ENCODE results near the gene PON2.

DNA sequence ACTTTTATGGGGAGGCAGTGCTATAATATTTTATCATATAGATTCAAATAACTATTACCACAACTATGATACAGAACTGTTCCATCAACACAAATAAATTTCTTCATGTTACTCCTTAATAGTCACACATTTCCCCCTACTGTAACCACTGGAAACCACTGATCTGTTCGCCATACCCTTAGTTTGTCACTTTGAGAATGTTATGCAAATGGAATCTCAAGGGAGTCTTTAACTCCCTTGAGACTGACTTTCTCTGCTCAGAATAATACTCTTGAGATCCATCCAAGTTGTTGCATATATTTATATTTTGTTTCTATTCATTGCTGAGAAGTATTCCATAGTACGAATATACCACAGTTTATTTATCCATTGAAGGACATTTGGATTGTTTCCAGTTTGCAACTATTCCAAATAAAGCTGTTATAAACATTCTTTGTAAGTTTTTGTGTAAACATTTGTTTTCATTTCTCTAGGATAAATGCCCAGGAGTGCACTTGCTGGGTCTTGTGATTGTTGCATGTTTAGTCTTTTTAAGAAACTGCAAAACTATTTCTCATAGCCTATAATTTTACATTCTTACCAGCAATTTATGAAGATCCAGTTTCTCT lies 19.7 kb upstream of the PON2 start:
- TF ChIP-seq EZH2 (IDR thresholded peaks at IDR 0.05) (no peak), EZH2phosphoT487 (IDR thresholded peaks at IDR 0.05; ENCODE audit: borderline replicate concordance) (no peak), FOSL1 (IDR thresholded peaks at IDR 0.05; ENCODE audit: low read depth) (no peak), JUND (IDR thresholded peaks at IDR 0.05) (no peak), SRF (IDR thresholded peaks at IDR 0.05; ENCODE audit: low read depth) (no peak), POLR2AphosphoS5 (IDR thresholded peaks at IDR 0.05; ENCODE audit: low read depth, low read length) (no peak), POLR2A (IDR thresholded peaks at IDR 0.05; ENCODE audit: borderline replicate concordance, extremely low read depth, insufficient read depth, insufficient read length) (no peak)
- TF ChIP-seq, protein P1, sequence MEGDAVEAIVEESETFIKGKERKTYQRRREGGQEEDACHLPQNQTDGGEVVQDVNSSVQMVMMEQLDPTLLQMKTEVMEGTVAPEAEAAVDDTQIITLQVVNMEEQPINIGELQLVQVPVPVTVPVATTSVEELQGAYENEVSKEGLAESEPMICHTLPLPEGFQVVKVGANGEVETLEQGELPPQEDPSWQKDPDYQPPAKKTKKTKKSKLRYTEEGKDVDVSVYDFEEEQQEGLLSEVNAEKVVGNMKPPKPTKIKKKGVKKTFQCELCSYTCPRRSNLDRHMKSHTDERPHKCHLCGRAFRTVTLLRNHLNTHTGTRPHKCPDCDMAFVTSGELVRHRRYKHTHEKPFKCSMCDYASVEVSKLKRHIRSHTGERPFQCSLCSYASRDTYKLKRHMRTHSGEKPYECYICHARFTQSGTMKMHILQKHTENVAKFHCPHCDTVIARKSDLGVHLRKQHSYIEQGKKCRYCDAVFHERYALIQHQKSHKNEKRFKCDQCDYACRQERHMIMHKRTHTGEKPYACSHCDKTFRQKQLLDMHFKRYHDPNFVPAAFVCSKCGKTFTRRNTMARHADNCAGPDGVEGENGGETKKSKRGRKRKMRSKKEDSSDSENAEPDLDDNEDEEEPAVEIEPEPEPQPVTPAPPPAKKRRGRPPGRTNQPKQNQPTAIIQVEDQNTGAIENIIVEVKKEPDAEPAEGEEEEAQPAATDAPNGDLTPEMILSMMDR (IDR thresholded peaks at IDR 0.05 in 2 of 3, conservative IDR thresholded peaks at IDR 0.05 in 1 of 3; ENCODE audit: borderline replicate concordance in 1 of 3, insufficient read depth in 1 of 3, low read depth in 2 of 3, low read length in 2 of 3): no peak
- TF ChIP-seq, protein P2, sequence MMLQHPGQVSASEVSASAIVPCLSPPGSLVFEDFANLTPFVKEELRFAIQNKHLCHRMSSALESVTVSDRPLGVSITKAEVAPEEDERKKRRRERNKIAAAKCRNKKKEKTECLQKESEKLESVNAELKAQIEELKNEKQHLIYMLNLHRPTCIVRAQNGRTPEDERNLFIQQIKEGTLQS (IDR thresholded peaks at IDR 0.05): no peak
- TF ChIP-seq, protein P3, sequence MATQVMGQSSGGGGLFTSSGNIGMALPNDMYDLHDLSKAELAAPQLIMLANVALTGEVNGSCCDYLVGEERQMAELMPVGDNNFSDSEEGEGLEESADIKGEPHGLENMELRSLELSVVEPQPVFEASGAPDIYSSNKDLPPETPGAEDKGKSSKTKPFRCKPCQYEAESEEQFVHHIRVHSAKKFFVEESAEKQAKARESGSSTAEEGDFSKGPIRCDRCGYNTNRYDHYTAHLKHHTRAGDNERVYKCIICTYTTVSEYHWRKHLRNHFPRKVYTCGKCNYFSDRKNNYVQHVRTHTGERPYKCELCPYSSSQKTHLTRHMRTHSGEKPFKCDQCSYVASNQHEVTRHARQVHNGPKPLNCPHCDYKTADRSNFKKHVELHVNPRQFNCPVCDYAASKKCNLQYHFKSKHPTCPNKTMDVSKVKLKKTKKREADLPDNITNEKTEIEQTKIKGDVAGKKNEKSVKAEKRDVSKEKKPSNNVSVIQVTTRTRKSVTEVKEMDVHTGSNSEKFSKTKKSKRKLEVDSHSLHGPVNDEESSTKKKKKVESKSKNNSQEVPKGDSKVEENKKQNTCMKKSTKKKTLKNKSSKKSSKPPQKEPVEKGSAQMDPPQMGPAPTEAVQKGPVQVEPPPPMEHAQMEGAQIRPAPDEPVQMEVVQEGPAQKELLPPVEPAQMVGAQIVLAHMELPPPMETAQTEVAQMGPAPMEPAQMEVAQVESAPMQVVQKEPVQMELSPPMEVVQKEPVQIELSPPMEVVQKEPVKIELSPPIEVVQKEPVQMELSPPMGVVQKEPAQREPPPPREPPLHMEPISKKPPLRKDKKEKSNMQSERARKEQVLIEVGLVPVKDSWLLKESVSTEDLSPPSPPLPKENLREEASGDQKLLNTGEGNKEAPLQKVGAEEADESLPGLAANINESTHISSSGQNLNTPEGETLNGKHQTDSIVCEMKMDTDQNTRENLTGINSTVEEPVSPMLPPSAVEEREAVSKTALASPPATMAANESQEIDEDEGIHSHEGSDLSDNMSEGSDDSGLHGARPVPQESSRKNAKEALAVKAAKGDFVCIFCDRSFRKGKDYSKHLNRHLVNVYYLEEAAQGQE (IDR thresholded peaks at IDR 0.05; ENCODE audit: low read depth): no peak
- TF ChIP-seq, protein P4, sequence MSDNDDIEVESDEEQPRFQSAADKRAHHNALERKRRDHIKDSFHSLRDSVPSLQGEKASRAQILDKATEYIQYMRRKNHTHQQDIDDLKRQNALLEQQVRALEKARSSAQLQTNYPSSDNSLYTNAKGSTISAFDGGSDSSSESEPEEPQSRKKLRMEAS (IDR thresholded peaks at IDR 0.05): no peak
- TF ChIP-seq, protein P5, sequence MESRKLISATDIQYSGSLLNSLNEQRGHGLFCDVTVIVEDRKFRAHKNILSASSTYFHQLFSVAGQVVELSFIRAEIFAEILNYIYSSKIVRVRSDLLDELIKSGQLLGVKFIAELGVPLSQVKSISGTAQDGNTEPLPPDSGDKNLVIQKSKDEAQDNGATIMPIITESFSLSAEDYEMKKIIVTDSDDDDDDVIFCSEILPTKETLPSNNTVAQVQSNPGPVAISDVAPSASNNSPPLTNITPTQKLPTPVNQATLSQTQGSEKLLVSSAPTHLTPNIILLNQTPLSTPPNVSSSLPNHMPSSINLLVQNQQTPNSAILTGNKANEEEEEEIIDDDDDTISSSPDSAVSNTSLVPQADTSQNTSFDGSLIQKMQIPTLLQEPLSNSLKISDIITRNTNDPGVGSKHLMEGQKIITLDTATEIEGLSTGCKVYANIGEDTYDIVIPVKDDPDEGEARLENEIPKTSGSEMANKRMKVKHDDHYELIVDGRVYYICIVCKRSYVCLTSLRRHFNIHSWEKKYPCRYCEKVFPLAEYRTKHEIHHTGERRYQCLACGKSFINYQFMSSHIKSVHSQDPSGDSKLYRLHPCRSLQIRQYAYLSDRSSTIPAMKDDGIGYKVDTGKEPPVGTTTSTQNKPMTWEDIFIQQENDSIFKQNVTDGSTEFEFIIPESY (IDR thresholded peaks at IDR 0.05; ENCODE audit: extremely low read depth, insufficient replicate concordance, low read length): no peak

Measured in HCT116 (cell line).